Measurements from ENCODE around the gene EDAR. TPM values are rescaled to one million over a fixed set of nuclear protein-coding genes. Genes with fewer than 3 reads are reported as not detected.

Gene EDAR
- total and polyA plus RNA-seq, 2 of the 4 experiments (the other 2 are of a cell fraction) = not detected

DNA sequence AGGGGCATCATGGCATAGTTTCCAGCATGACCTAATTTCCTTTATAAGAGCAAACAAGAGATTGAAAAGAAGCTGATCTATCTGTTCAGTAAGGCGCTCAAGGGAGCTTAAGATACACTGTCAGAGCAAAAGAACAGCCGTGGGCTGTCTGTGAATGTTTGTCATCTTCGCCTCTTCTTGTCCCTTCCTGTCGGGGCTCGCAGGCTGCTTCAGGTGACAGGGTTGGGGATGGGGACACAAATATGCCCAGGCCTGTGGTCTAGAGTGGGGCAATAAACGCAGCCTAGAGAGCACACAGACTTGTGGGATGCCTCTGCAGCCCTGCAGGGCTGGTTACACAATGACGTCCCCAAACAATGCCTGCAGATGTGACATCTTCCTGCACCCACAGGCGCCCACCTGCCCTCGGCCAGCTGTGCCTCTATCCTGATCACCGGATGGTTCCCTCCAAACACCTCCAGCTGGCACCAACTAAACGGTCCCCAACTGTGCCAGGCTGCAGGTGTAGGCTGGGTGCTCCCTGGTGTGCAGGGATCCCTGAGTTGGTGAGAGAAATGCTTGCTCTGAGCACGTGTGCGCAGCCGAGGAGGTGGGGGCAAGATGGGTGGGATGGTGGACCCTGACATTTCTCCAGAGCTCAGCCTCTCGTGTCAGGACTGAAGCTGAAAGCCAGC is 72.8 kb downstream of the EDAR start:
- H3K9ac ChIP-seq (ENCODE audit: low read depth, low read length) = no peak overlapping the region
- no peak overlapping the region for H3K56ac ChIP-seq (ENCODE audit: extremely low read depth, insufficient read depth, low read length)
- H4K5ac ChIP-seq (ENCODE audit: low read depth, low read length) = no peak overlapping the region
- no peak overlapping the region for H2AK9ac ChIP-seq (replicated peaks; ENCODE audit: low read depth, low read length, poor library complexity)
- ATAC-seq (ENCODE audit: low read depth) = no peak
- no peaks in the 10 kb centered on the region for H4K20me1 ChIP-seq (ENCODE audit: insufficient read depth, low read length)
- peaks cover 2% of the 10 kb centered on the region; the same call in 1 of the 2 replicates for H3K4me1 ChIP-seq (ENCODE audit: control insufficient read depth, insufficient read depth, low read length)
- H3K9me3 ChIP-seq (ENCODE audit: control insufficient read depth, insufficient read depth, low read length) = no peaks in the 10 kb centered on the region
- ChIA-PET CTCF (interaction anchor here (0.6 to 1.9 kb wide), 3 partner anchors 13 to 594 kb away, joined by 3 to 8 read pairs (median 3); no protein-coding TSS in a partner anchor), POLR2A (ENCODE audit: unreplicated experiment) (interaction anchor here (0.7 kb wide), 1 partner anchor 197 kb away, joined by 4 read pairs; the partner anchor contains the start of gene RANBP2)
- in situ Hi-C loops (cut with MboI; ENCODE audit: low sequenced_read_pairs) (no loop called here), intact Hi-C loops (cut with micrococcal nuclease) (no loop called here), dilution Hi-C loops (cut with HindIII; ENCODE audit: low sequenced_read_pairs, unreplicated experiment) (no loop called here)
- no peak overlapping the region for H4K8ac ChIP-seq (ENCODE audit: low read depth in 2 of 2, low read length in 2 of 2)
- 58% methylated on average over 4 of the region's 15 CpGs; no CpG with 5 or more reads in 1 of the 2 experiments for WGBS, 2 experiments (ENCODE audit: extremely low coverage in 2 of 2, insufficient read length in 1 of 2)
- H2BK5ac ChIP-seq (ENCODE audit: low read depth, low read length, poor library complexity, severe bottlenecking) = no peak overlapping the region
- H2BK20ac ChIP-seq (ENCODE audit: low read depth, low read length) = no peak overlapping the region
- no peak for DNase-seq
- no peak overlapping the region for H2BK120ac ChIP-seq (ENCODE audit: low read depth, low read length)
- no peak overlapping the region for H2BK15ac ChIP-seq (ENCODE audit: low read depth, low read length)
- no peak overlapping the region for H4K91ac ChIP-seq (ENCODE audit: insufficient read depth, low read depth, low read length)
- H3K9me1 ChIP-seq (ENCODE audit: insufficient read depth, low read length) = no peaks in the 10 kb centered on the region
- H2AK5ac ChIP-seq (ENCODE audit: low read depth, low read length) = no peak overlapping the region
- H3K4me3 ChIP-seq (ENCODE audit: insufficient read depth, low read depth, low read length) = no peak overlapping the region
- no peak overlapping the region for H3K4me2 ChIP-seq (ENCODE audit: low read depth, low read length)
- H3K23ac ChIP-seq (ENCODE audit: low read depth, low read length) = no peak overlapping the region
- no peaks in the 10 kb centered on the region for H3K79me1 ChIP-seq (ENCODE audit: low read depth in 1 of 2, low read length in 2 of 2)
- H3K4ac ChIP-seq (ENCODE audit: low read depth, low read length) = no peak overlapping the region
- peaks cover 54% of the 10 kb centered on the region for H3K27me3 ChIP-seq (ENCODE audit: control insufficient read depth, insufficient read depth, low read length)
- no TSS peak for BruUV-seq (replicated peaks)
- no peak overlapping the region for H3K27ac ChIP-seq (ENCODE audit: insufficient read depth, low read length)
- H3K36me3 ChIP-seq (ENCODE audit: control insufficient read depth, insufficient read depth, low read length) = no peaks in the 10 kb centered on the region
- no peak for TF ChIP-seq RFX5 (IDR thresholded peaks at IDR 0.05; ENCODE audit: low read depth, low read length)
- TF ChIP-seq POLR2A (IDR thresholded peaks at IDR 0.05; ENCODE audit: low read depth, low read length) = no peak
- TF ChIP-seq, protein P1, sequence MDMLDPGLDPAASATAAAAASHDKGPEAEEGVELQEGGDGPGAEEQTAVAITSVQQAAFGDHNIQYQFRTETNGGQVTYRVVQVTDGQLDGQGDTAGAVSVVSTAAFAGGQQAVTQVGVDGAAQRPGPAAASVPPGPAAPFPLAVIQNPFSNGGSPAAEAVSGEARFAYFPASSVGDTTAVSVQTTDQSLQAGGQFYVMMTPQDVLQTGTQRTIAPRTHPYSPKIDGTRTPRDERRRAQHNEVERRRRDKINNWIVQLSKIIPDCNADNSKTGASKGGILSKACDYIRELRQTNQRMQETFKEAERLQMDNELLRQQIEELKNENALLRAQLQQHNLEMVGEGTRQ (IDR thresholded peaks at IDR 0.05; ENCODE audit: low read depth, low read length) = no peak
- TF ChIP-seq NFE2L2 (IDR thresholded peaks at IDR 0.05; ENCODE audit: low read depth, low read length) = no peak
- TF ChIP-seq SMC3 (IDR thresholded peaks at IDR 0.05; ENCODE audit: low read depth, low read length) = no peak
- TF ChIP-seq BHLHE40 (IDR thresholded peaks at IDR 0.05; ENCODE audit: low read depth, low read length) = no peak
- TF ChIP-seq RCOR1 (IDR thresholded peaks at IDR 0.05; ENCODE audit: insufficient replicate concordance, low read length) = no peak
- no peak for TF ChIP-seq MAFK (IDR thresholded peaks at IDR 0.05; ENCODE audit: low read depth, low read length)
- TF ChIP-seq, protein P2, sequence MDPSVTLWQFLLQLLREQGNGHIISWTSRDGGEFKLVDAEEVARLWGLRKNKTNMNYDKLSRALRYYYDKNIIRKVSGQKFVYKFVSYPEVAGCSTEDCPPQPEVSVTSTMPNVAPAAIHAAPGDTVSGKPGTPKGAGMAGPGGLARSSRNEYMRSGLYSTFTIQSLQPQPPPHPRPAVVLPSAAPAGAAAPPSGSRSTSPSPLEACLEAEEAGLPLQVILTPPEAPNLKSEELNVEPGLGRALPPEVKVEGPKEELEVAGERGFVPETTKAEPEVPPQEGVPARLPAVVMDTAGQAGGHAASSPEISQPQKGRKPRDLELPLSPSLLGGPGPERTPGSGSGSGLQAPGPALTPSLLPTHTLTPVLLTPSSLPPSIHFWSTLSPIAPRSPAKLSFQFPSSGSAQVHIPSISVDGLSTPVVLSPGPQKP (IDR thresholded peaks at IDR 0.05; ENCODE audit: borderline replicate concordance, low read depth, low read length) = no peak
- TF ChIP-seq MAZ (IDR thresholded peaks at IDR 0.05; ENCODE audit: borderline replicate concordance, low read depth, low read length) = no peak
- TF ChIP-seq FOS (IDR thresholded peaks at IDR 0.05; ENCODE audit: low read depth, low read length) = no peak
- no peak for TF ChIP-seq RAD21 (IDR thresholded peaks at IDR 0.05; ENCODE audit: low read length)
- TF ChIP-seq CHD1 (IDR thresholded peaks at IDR 0.05; ENCODE audit: low read depth, low read length) = no peak
- no peak for TF ChIP-seq CEBPB (IDR thresholded peaks at IDR 0.05; ENCODE audit: low read depth, low read length)
- no peak for TF ChIP-seq MXI1 (IDR thresholded peaks at IDR 0.05; ENCODE audit: borderline replicate concordance, low read depth, low read length)
- TF ChIP-seq, protein P3, sequence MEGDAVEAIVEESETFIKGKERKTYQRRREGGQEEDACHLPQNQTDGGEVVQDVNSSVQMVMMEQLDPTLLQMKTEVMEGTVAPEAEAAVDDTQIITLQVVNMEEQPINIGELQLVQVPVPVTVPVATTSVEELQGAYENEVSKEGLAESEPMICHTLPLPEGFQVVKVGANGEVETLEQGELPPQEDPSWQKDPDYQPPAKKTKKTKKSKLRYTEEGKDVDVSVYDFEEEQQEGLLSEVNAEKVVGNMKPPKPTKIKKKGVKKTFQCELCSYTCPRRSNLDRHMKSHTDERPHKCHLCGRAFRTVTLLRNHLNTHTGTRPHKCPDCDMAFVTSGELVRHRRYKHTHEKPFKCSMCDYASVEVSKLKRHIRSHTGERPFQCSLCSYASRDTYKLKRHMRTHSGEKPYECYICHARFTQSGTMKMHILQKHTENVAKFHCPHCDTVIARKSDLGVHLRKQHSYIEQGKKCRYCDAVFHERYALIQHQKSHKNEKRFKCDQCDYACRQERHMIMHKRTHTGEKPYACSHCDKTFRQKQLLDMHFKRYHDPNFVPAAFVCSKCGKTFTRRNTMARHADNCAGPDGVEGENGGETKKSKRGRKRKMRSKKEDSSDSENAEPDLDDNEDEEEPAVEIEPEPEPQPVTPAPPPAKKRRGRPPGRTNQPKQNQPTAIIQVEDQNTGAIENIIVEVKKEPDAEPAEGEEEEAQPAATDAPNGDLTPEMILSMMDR (conservative IDR thresholded peaks at IDR 0.05; ENCODE audit: low read depth, low read length) = no peak
- H3K18ac ChIP-seq (ENCODE audit: low read depth, low read length) = no peak overlapping the region
- no peak overlapping the region for H3K14ac ChIP-seq (replicated peaks; ENCODE audit: low read depth, low read length)
- no peak overlapping the region for H2AFZ ChIP-seq (replicated peaks; ENCODE audit: low read length, poor library complexity)

Data from IMR-90 (cell line).